ENCODE measurements around the gene CIAO3. TPM values are rescaled to one million over a fixed set of nuclear protein-coding genes. Genes with fewer than 3 reads are reported as not detected.
A peak's percentile ranks its signal among the peaks of the same experiment; 100 is the strongest.

The CIAO3 gene
- total and polyA plus RNA-seq, 2 donors (not counting 1 experiment from before 2014, with no cell fraction given) = 59.4 to 68.4 TPM

GRCh38 chr16:715477-716199 is 25.2 kb downstream of the CIAO3 start:
- CTCF ChIA-PET = interaction anchor here (0.9 to 7.6 kb wide), 7 partner anchors 8 to 70 kb away, joined by 3 to 94 read pairs (median 9); partner anchors contain the start of genes CCDC78, CHTF18, CIAO3 and RPUSD1
- peaks cover 13% of the 10 kb centered on the region for H3K4me1 Mint-ChIP-seq
- Histone ChIP-seq H3K4me3 (ENCODE audit: control extremely low read depth in 1 of 5, extremely low read depth in 1 of 5, insufficient read depth in 1 of 5, low read depth in 2 of 5, low read length in 4 of 5) (peak overlapping the region in 4 of 5 experiments; percentile 8 to 61 (median 54)), H2AFZ (ENCODE audit: insufficient read depth, low read depth, low read length, poor library complexity, severe bottlenecking) (peak overlapping the region; percentile 77), H3K36me3 (replicated peaks in 1 of 2; ENCODE audit: control extremely low read depth in 1 of 2, control insufficient read depth in 1 of 2, extremely low read depth in 1 of 2, insufficient read depth in 2 of 2, low read length in 1 of 2) (no peaks in the 10 kb centered on the region), H3K4me1 (ENCODE audit: control insufficient read depth in 2 of 2, insufficient read depth in 2 of 2, low read length in 2 of 2) (peaks cover 21 to 34% of the 10 kb centered on the region in 2 donors), H3K79me2 (ENCODE audit: control insufficient read depth, insufficient read depth, low read length) (no peaks in the 10 kb centered on the region), H3K4me2 (replicated peaks; ENCODE audit: low read depth, low read length, poor library complexity, severe bottlenecking) (peak overlapping the region; percentile 95), H3K9me3 (ENCODE audit: control extremely low read depth in 1 of 3, control insufficient read depth in 2 of 3, insufficient read depth in 1 of 3, low read length in 2 of 3) (peaks cover 0 to 12% (median 0%) of the 10 kb centered on the region in 3 donors), H3K27me3 (replicated peaks in 1 of 4; ENCODE audit: control extremely low read depth in 1 of 4, control insufficient read depth in 3 of 4, insufficient read depth in 4 of 4, low read length in 3 of 4) (peaks cover 0 to 36% (median 14%) of the 10 kb centered on the region in 4 experiments), H3K9ac (ENCODE audit: low read length) (peak overlapping the region; percentile 61), H3K27ac (ENCODE audit: low read length in 2 of 2) (no peak overlapping the region), H4K20me1 (ENCODE audit: control insufficient read depth, insufficient read depth, low read length, poor library complexity, severe bottlenecking) (peaks cover 11% of the 10 kb centered on the region)
- H3K27ac Mint-ChIP-seq = no peak overlapping the region
- peaks cover 10% of the 10 kb centered on the region for H3K27me3 Mint-ChIP-seq
- intact Hi-C loops (cut with micrococcal nuclease) = loop anchor here (5.0 kb wide), 1 partner anchor 257 kb away; the partner anchor contains the start of gene LMF1
- no peaks in the 10 kb centered on the region for H3K9me3 Mint-ChIP-seq (ENCODE audit: insufficient read depth)
- POLR2A ChIA-PET = interaction anchor here (1.4 to 2.1 kb wide), 3 partner anchors 10 to 25 kb away, joined by 4 to 11 read pairs (median 8); partner anchors contain the start of genes CCDC78 and CIAO3
- 2% methylated on average over 74 of the region's 74 CpGs for WGBS (ENCODE audit: insufficient coverage)
- TF ChIP-seq, protein P1, sequence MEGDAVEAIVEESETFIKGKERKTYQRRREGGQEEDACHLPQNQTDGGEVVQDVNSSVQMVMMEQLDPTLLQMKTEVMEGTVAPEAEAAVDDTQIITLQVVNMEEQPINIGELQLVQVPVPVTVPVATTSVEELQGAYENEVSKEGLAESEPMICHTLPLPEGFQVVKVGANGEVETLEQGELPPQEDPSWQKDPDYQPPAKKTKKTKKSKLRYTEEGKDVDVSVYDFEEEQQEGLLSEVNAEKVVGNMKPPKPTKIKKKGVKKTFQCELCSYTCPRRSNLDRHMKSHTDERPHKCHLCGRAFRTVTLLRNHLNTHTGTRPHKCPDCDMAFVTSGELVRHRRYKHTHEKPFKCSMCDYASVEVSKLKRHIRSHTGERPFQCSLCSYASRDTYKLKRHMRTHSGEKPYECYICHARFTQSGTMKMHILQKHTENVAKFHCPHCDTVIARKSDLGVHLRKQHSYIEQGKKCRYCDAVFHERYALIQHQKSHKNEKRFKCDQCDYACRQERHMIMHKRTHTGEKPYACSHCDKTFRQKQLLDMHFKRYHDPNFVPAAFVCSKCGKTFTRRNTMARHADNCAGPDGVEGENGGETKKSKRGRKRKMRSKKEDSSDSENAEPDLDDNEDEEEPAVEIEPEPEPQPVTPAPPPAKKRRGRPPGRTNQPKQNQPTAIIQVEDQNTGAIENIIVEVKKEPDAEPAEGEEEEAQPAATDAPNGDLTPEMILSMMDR (IDR thresholded peaks at IDR 0.05) = peak; percentile 12
- TF ChIP-seq EZH2 (IDR thresholded peaks at IDR 0.05; ENCODE audit: borderline replicate concordance, insufficient read depth, low read depth, low read length, poor library complexity, severe bottlenecking) = no peak
- ATAC-seq (ENCODE audit: low read depth) (peak; percentile 8), DNase-seq (peak; percentile 56)
- peak overlapping the region; percentile 72 for H3K4me3 Mint-ChIP-seq
